Measurements from ENCODE around the gene PKMYT1. TPM values are rescaled to one million over a fixed set of nuclear protein-coding genes. Genes with fewer than 3 reads are reported as not detected.

PKMYT1 gene
- total RNA-seq = 1 to 10 TPM in 1 of 4 donors, under 1 TPM in 3; 0.27 to 1.2 (median 0.56) TPM
- polyA plus RNA-seq = 1 to 10 TPM in 2 of 3 donors, under 1 TPM in 1; 0.84 to 3.7 (median 2.0) TPM
- long read RNA-seq, donor 1 = 0 reads
- long read RNA-seq, donor 2, partial matches to known transcripts = 0 of 2 reads
- long read RNA-seq, donor 2, other reads (novel, unspliced or antisense) = 1 of 2 reads

DNA sequence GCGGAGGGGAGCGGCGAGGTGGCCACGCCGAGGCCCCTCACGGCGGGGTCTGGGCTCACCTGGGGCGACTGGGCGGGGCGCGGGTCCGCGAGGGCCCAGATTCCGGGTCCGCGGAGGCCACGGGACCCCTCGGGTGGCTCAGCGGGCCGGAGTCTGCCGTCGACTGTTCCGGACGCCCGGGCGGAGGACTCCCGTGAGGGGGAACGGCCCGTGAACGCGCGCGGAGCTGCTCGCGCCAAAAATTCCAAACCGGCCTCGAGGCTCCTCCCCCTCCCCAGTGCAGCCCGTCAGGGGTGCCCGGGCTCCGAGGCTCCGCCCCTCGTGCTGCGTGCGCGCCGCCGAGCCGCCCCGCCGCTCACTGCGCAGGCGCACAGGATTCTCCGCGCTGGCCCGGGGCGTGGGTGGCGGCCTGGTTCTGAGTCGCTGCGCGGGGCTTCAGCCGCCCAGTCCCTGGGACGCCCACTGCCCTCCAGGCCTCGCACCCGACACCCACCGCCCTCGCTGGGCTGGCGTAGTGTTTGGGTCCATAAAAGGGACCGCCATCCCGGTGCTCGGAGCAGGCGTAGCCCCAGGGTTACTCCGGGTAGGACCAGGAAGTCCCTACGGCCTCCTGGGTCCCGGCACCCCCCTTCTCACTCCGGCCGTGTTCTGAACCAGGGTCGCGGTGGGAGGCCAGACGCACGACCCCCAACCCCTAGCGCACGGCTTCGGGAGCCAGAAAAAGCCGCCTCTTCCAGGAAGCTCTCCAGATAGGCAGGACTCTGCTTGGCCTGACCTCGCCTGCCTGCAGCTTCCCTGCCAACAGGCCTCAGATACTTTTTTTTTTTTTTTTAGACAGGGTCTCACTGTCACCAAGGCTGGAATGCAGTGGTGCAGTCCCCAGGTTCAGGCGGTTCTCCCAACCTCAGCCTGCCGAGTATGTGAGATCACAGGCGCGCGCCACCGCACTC lies at the start of gene PKMYT1:
Gene PKMYT1, minus strand, starts transcription at position 220 of the 950 bp plus-strand sequence. CDS start 789 bp downstream, outside the sequence.
- intact Hi-C loops (cut with DNase I) = no loop called here
- ATAC-seq = peak; percentile 93 to 96 (median 95)
- H3K27ac ChIP-seq = peak within 1 kb of the TSS; percentile 88
- TF ChIP-seq CTCF (IDR thresholded peaks at IDR 0.05) = no peak
- WGBS, 3 donors = 6 to 10% (median 9%) methylated on average over 56 to 91 of the region's 91 CpGs
- no peaks in the 10 kb centered on the region for H3K36me3 ChIP-seq (ENCODE audit: insufficient read depth in 1 of 2, low read depth in 1 of 2)
- H3K27me3 ChIP-seq (ENCODE audit: insufficient read depth in 3 of 3, low read length in 2 of 3) = peaks cover 0 to 6% (median 2%) of the 10 kb centered on the region in 3 donors
- H3K4me3 ChIP-seq = peak within 1 kb of the TSS; percentile 89
- H3K4me1 ChIP-seq = peaks cover 16% of the 10 kb centered on the region
- peak; percentile 93 to 96 for DNase-seq
- H3K9me3 ChIP-seq = no peaks in the 10 kb centered on the region

GRCh38 chr16:3029491-3030221 lies 49.4 kb upstream of the PKMYT1 start:
- Histone ChIP-seq H3K4me3 (no peak overlapping the region), H3K27ac (no peak overlapping the region)
- DNase-seq = no peak

GRCh38 chr16:3028716-3029319 lies 48.6 kb upstream of the PKMYT1 start:
- no peak overlapping the region for H3K27ac ChIP-seq
- H3K4me3 ChIP-seq = peak overlapping the region; percentile 28
- peaks cover 0 to 44% (median 18%) of the 10 kb centered on the region in 3 donors for H3K27me3 ChIP-seq (ENCODE audit: insufficient read depth in 3 of 3, low read length in 2 of 3)
- no peaks in the 10 kb centered on the region for H3K9me3 ChIP-seq
- ATAC-seq = no peak
- intact Hi-C loops (cut with DNase I) = no loop called here
- H3K4me1 ChIP-seq = peaks cover 18% of the 10 kb centered on the region
- peaks cover 0 to 25% of the 10 kb centered on the region in 2 donors for H3K36me3 ChIP-seq (ENCODE audit: insufficient read depth in 1 of 2, low read depth in 1 of 2)
- DNase-seq = no peak
- no peak for TF ChIP-seq CTCF (IDR thresholded peaks at IDR 0.05)
- 21 to 28% (median 22%) methylated on average over 12 to 15 of the region's 15 CpGs for WGBS, 3 donors

More at GRCh38 chr16:3029491-3030221, 49.4 kb upstream of the PKMYT1 start:
- H3K36me3 ChIP-seq (ENCODE audit: insufficient read depth in 1 of 2, low read depth in 1 of 2) = peaks cover 0 to 25% of the 10 kb centered on the region in 2 donors
- peaks cover 0 to 53% (median 18%) of the 10 kb centered on the region in 3 donors for H3K27me3 ChIP-seq (ENCODE audit: insufficient read depth in 3 of 3, low read length in 2 of 3)
- H3K9me3 ChIP-seq = no peaks in the 10 kb centered on the region
- 8 to 14% (median 13%) methylated on average over 30 to 59 of the region's 59 CpGs for WGBS, 3 donors
- H3K4me1 ChIP-seq = peaks cover 16% of the 10 kb centered on the region
- intact Hi-C loops (cut with DNase I) = no loop called here
- TF ChIP-seq CTCF (IDR thresholded peaks at IDR 0.05) = no peak
- ATAC-seq = no peak

DNA sequence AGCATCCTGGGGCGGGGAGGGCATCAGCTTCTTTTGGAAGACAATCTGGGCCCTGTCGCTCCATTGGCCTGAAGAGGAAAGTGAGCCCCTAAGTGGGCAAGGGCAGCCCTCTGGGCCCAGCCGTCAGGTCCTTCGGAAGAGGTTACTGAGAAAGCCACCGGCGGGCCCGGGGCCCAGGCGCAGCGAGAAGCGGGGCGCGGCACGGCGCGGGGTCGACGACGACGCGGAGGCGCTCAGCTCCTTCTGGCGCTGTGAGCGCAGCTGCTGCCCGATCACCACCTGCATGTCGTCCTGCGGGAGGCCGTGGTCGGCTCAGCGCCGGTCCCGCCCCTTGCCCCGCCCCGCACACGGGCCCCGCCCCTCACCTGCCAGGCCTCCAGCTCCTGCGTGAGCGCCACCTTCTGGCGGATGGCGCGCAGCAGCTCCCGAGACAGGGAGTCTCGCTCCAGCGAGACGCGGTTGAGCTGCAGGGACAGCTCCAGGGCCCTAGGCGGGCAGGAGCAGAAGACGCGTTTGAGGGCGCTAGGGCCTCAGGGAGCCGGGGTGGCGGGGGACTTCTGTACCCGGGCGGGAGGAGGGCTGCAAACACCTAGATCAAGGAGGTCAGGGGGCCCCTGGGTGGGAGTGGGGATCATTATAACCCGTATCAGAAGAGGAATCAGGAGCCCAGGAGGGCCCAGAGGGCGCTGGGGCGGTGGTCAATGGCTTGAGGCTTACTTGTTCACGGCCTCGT lies 47.9 kb upstream of the PKMYT1 start:
- TF ChIP-seq CTCF (IDR thresholded peaks at IDR 0.05) = peak; percentile 77
- H3K4me1 ChIP-seq = peaks cover 20% of the 10 kb centered on the region
- 15 to 23% (median 20%) methylated on average over 36 to 58 of the region's 58 CpGs for WGBS, 3 donors
- DNase-seq (peak; percentile 80 to 90), ATAC-seq (peak; percentile 32 to 55 (median 53))
- H3K27me3 ChIP-seq (ENCODE audit: insufficient read depth in 3 of 3, low read length in 2 of 3) = peaks cover 0 to 38% (median 18%) of the 10 kb centered on the region in 3 donors
- H3K9me3 ChIP-seq = no peaks in the 10 kb centered on the region
- H3K36me3 ChIP-seq (ENCODE audit: insufficient read depth in 1 of 2, low read depth in 1 of 2) = peaks cover 0 to 25% of the 10 kb centered on the region in 2 donors
- intact Hi-C loops (cut with DNase I) = no loop called here
- peak overlapping the region; percentile 28 for H3K4me3 ChIP-seq
- H3K27ac ChIP-seq = peak overlapping the region; percentile 50
